GM12891 (cell line): ENCODE measurements around the gene MACC1.

Experiments used
- PAX5 ChIP-seq: IDR thresholded peaks from 2 replicates; pipeline ENCODE4 v1.6.1; 2011; ENCODE audit warnings: low read length, moderate library complexity, mild to moderate bottlenecking; ENCODE audit not compliant: insufficient read depth, severe bottlenecking
- POLR2A ChIP-seq: IDR thresholded peaks from 2 replicates; pipeline ENCODE4 v1.6.1; 2011; ENCODE audit warnings: low read depth, low read length, control low read depth
- POLR2AphosphoS5 ChIP-seq: IDR thresholded peaks from 2 replicates; pipeline ENCODE4 v1.6.1; 2011; ENCODE audit warnings: low read depth, low read length, control low read depth
- SPI1 ChIP-seq: IDR thresholded peaks from 2 replicates; pipeline ENCODE4 v1.6.1; 2011; ENCODE audit warnings: low read depth, low read length, control low read depth
- TAF1 ChIP-seq: IDR thresholded peaks from 2 replicates; pipeline ENCODE4 v1.6.1; 2011; ENCODE audit warnings: low read depth, low read length, control low read depth

DNA sequence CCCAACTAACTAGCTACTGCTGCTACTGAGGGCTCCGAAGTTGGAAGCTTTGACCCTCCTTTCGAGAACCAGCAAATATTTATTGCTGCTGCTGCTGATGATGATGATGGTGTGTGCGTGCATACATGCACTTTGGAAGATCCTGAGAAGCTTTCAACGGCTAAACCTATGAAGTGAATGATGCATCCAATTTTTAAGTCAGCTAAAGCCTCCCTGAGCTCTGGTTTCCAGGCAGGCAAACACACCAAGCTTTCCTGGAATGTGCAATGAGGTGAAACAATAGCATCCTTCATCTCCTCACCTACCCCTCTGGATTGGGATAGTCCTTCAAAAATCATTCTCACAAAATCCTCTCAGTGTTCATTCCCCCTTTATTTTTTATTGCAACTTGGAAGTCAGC, 13.9 kb downstream of the MACC1 start:
- TF ChIP-seq POLR2A: no peak
- no peak for TF ChIP-seq TAF1
- no peak for TF ChIP-seq PAX5
- no peak for TF ChIP-seq POLR2AphosphoS5
- no peak for TF ChIP-seq SPI1
